ENCODE data around the gene TTN.
"Not testable (repeated sequence)": the region's sequence is repeated elsewhere in the genome, so short reads cannot be mapped to it uniquely, and the experiment has no call there.

TTN gene

DNA sequence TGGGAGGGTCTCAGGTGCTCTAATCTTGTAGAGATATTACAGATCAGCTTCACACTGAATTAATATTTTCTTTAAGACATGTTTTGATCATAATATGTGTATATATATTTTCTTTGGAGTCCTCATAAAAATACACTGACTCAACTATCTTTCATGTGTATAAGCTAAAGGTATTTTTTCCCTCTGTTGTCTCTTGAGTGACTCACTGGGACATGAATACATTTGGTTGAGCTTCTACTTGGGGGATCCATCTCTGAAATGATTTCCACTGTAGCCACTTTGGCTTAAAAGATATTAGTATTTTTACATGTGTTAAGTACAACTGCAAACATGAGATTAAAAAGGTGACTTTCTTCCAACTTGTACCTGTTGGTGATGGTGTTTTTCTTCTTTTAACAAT is 140.8 kb downstream of the TTN start:
- no peak for DNase-seq (ENCODE audit: low read depth in 1 of 2, low spot score in 1 of 2)

DNA sequence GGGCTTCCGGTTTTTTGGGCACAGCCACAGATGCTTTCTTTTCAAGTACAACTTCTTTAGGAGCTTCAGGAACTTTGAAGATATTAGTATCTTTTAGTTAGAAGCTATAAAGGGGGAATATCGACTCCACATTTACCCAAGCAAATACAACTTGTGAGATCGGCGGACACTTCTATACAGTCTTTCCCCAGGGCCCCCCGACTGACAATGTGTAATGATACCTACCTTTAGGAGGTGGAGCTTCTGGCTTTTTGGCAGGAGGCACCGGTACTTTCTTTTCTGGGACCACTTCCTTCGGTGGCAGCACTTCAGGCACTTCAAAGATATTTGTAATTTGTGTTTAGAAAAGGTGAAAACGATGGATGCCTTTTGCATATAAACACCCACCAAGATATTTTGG is 148.7 kb downstream of the TTN start:
- not testable (repeated sequence) for DNase-seq (ENCODE audit: low read depth in 1 of 2, low spot score in 1 of 2)

DNA sequence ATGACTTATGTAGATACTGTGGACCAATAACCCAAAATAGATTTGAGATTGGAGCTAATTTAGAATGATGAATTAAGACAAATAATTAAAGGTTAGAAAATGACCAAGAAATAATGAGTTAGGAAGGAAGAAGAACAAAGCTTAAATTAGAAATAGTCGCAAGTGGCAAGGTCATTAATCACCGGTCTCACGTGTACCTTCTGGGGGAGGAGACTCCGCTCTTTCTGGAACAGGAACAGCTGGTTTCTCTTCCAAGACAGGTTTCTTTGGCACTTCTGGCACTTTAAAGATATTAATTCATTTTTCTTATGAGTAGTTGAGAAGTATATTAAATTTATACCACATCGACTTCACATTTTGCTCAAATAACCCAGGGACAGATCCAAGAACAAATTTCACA is 156.7 kb downstream of the TTN start:
- DNase-seq (ENCODE audit: low read depth in 1 of 2, low spot score in 1 of 2): no peak

DNA sequence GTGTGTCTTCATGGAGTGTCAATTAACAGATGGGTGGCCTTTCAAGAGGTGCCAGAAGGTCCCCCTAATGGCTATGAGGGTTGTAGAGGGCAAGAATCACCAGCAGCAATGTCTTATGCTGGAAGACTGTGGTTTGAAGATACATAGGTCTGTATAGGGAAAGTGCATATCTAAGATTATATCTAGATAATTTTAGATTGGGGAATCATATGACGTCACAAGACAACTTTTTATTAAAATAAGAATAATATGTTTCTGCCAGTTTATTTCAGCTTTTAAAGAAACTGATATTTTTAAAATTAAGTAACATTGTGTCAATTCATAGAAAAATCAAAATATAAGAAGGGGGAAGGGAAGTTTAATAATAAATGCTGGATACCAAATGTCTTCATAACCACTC is 162.3 kb downstream of the TTN start:
- DNase-seq (ENCODE audit: low read depth in 1 of 2, low spot score in 1 of 2): no peak

DNA sequence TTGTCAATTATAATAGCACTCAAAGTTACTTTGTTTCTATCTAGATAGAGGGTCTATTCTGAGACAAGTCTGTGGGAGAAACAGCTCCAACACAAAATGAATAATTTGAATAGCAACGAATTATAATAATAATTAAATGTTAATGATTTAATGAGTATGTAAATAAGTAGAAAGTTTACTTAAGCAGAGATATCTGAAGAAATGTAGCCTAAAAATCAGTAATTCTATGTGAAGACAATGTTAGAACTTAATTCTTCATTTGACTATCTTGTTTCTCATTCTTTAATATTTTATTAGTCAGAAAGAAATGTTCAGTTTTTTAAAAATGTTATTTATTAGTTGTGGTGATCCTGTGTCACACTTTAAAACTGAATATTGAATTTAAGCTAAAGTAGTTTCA is 165.7 kb downstream of the TTN start:
- no peak for DNase-seq (ENCODE audit: low read depth in 1 of 2, low spot score in 1 of 2)

DNA sequence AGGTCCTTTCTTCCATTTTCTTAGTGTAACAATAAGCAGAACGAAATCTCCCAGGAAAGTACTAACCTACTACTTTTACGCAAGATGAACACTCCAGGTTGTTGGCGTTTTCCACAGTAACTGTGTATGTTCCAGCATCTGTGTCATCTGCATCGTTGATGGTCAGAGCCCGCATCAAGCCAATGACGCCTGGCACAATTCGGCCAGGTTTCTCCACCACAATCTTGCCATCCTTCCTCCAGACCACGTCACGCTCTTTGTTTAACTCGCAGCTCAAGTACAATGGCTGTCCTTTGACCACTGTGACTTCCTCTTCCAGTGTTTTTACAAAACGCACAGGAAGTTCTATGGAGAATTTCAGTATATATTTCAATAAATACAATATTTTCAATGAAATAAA is 171.3 kb downstream of the TTN start:
- no peak for DNase-seq (ENCODE audit: low read depth in 1 of 2, low spot score in 1 of 2)

DNA sequence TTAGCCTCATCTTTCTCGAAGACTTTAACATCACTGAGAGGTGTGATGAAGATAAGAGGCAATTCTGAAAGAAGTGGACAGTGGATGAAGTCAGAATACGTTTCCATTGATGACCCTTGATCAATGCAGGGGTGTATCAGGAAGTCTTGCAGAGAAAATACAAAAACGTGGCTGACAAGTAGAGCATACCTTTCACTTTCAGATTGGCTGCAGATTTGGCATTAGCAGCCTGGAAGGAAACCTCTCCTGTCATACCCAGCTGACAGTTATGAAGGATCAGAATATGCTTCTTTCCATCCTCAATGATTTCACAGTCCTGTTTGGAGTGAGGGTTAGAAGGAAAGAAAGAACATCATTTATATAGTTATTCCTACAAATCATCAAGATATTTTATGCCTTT is 174.5 kb downstream of the TTN start:
- DNase-seq (ENCODE audit: low read depth in 1 of 2, low spot score in 1 of 2): no peak

DNA sequence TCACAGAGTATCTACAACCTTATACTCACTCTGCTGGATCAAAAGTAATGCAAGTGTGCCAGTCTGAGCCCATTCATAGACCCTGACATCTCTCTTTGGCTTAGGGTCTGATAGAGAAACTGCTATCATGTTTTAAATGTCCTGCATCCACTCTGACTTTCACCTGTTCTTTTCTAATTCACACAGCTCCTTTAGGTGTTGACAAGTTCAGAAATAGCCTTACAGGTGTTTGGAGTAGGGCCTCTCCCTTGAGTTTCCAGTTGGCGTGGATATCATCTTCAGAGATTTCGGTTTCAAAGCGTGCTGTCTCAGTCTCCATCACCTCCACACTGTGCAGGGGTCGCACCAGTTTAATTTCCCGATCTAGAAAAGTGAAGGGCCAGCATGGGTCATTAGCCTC is 176.6 kb downstream of the TTN start:
- no peak for DNase-seq (ENCODE audit: low read depth in 1 of 2, low spot score in 1 of 2)

DNA sequence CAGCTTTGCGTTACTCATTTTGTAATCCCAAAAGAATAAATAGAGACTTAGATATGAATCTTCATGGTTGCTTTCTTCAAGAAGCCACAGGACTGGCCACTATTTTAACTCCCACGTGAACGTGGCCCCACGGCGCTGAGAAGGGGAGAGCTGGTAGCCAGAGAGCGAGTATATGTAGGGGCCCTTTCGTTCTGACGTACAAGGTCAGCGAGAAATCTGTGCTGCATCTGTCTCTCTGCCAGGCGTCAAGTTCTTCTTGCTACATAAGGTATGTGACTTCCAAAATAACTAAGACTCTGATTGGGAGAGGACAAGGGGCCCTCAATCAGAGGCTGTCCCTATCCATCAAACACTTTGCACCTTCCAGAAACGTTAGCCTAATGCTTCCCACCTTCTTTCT is 177.8 kb downstream of the TTN start:
- no peak for DNase-seq (ENCODE audit: low read depth in 1 of 2, low spot score in 1 of 2)

DNA sequence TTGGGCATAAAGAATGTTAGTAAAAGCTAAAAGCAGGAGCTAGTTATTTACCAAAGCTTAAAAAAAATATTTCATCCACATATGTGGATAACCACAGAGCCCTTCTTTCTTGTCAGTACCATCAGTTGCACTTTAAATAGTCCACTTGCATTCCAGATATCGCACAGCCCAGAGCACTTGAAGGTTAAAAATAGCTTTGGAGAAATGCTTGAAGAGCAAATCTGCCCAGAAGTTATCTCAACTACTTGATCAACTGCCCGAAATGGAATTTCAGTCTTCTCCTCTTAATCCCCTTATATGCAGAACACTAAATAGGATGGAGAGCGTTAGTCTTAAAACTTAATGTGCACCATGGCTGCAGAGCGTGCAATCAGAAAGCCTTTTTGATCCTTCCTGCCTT is 178.6 kb downstream of the TTN start:
- DNase-seq (ENCODE audit: low read depth in 1 of 2, low spot score in 1 of 2): no peak

DNA sequence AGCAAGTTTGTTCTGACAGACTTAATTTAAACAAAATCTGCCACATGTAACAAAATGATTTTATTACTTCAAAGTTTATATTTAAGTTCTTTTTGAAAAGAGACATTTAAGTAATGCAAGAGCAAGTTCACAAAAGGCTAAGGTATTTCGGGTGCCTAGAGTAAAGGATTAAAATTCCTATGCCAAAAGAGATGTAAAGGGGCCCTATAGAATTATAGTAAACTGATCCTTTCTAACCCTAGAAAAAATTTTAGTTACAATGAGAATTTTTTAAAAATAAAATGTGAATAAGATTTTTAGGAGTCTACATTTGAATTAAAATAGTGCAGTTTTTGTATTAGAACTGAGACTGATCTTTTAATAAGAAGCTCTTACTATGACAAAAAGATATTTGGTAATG is 179.8 kb downstream of the TTN start:
- DNase-seq (ENCODE audit: low read depth in 1 of 2, low spot score in 1 of 2): no peak

DNA sequence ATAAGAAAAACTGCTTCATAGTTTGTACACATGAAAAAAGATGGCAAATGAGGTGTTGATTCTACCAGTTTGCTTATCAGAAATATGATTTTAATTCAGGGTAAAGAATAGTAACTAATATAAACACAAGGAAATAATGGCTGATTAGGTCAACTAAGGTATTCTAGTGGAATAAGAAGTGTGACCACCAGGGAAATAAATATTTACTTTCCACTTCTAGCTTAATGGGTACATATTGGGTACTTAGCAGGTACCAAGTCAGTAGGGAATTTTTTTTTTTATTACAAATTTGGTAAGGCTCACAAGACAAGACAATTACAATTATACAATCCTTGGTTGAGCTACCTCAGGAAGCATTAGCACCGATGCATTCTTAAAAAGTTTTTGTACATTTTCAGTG is 191.3 kb downstream of the TTN start:
- no peak for DNase-seq (ENCODE audit: low read depth in 1 of 2, low spot score in 1 of 2)

DNA sequence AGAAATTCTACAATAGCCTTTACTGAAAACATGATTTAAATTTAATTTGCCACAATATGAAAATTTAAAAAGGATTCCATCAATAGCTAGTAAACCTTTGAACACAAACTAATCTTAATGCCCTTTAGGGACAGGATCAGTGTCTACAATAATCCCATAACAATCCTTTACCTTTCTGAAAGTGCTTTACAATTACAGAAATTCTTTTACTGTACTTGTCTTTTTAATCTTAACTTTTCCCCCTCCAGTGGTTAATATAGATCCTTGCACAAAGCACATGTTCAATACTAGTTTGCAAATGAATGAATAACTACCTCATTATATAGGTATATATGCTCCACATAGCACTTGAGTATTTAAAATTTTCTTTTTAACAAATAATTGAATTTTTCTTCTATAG is 204.3 kb downstream of the TTN start:
- no peak for DNase-seq (ENCODE audit: low read depth in 1 of 2, low spot score in 1 of 2)

DNA sequence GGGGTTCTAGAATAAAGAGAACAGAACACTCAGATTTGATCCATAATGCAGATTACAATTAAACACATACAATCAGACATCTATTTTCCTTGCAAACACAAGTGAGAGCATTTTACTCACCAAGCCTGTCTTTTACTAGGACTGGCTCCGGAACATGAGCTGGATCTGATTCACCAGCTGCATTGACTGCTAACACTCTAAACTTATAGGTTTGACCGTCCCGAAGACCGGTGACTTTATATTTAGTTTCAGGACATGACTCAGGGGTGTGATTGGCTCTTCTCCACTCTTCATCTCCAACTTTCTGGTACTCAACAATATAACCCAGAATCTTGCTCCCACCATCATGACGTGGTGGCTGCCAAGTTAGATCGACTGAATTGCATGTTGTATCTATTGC is 214.6 kb downstream of the TTN start:
- no peak for DNase-seq (ENCODE audit: low read depth in 1 of 2, low spot score in 1 of 2)

DNA sequence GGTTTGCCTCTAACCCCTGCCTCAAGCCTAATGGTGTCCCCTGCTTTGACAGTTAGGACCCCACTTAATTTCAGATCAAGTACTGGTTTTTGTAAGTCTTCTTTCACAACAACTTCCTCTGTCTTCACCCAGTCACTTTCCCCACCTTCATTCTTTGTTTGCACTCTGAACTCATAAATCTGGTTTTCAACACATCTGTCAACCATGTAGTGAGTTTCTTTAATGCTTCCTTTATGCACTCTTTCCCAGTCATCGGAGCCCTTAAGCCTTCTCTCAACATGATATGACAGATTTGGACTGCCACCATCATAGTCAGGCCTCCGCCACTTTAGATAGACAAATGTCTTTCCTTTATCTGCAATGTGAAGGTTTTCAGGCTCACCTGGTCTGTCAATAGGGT is 217.9 kb downstream of the TTN start:
- no peak for DNase-seq (ENCODE audit: low read depth in 1 of 2, low spot score in 1 of 2)

DNA sequence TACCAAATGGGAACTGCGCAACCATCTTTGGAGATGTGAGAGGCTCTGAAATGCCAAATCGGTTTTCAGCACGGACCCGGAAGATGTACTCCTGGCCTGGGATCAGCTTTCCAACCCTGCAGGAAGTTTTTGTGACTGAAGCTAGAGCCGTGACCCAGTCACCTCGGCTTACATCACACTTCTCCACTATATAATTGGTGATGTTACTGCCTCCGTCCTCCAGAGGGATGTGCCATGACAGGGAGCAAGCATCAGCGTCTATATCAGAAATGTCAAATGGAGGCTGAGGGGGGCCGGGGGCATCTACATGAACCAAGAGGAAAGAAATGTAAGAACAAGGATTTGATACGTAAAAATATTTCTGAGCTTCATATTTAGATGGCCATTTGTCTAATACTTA is 222.6 kb downstream of the TTN start:
- DNase-seq (ENCODE audit: low read depth in 1 of 2, low spot score in 1 of 2): no peak

DNA sequence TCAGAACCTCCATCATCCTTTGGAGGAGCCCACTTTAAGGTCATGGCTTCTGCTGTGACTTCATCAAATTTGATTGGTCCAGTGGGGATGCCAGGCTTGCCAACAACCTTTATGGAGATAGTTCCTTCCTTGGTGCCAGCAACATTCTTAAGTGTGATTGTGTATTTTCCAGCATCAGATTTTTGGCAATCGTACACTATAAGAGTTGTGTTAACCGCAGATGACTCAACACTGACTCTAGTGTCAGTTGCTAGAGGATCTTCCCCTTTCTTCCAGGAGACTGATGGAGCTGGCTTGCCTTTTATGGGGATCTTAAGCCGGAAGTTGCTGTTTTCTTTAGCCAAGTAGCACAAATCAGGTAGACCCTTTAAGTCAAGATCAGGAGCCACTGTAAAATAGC is 228.2 kb downstream of the TTN start:
- DNase-seq (ENCODE audit: low read depth in 1 of 2, low spot score in 1 of 2): no peak

DNA sequence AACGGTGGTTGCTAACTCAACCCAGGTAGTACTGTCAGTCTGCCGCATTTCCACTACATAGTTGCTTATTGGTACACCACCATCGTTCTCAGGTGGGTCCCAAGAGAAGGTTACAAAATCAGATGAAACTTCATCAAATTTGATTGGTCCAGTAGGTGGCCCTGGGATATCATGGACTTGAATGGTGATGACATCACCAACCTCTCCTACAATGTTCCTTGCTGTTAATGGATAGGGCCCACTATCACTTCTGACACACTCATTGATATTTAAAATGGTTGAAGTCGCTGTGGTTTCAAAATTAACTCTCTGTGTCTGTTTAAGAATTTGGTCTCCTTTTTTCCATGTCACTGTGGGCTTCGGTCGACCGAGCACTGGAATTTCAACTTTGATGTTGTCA is 232.4 kb downstream of the TTN start:
- no peak for DNase-seq (ENCODE audit: low read depth in 1 of 2, low spot score in 1 of 2)

DNA sequence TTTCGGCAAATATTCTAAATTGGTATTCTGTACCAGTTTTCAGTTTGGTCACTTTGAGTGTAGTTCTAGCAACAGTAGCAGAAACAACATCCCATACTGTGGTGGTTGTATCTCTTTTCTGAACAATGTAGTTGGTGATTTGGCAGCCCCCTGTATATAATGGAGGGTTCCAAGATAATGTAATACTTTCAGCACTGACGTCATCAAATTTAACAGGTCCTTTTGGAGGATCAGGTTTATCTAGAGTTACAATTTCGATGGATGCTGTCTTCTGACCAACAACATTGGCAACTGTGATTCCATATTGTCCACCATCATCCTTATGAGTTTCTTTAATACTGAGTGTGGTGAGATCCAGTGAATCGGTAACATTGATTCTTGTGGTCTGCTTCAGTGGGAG is 239.0 kb downstream of the TTN start:
- no peak for DNase-seq (ENCODE audit: low read depth in 1 of 2, low spot score in 1 of 2)

DNA sequence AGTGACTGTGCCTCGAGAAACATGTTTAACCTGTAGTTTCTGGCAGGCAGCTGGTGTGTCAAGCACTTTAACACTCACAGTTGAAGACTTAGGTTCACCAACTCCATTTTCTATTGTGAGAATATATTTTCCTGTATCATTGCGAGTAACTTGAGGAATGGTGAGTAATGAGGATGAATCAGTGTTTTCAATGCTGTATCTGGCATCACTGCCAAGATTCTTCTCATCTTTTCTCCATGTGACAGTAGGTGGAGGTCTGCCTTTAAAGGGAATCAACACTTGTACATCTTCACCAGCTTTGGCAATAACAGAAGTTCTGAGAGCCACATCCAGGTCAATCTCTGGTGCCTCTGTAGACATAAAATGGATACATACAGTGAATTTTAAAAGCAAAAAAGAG is 254.2 kb downstream of the TTN start:
- no peak for DNase-seq (ENCODE audit: low read depth in 1 of 2, low spot score in 1 of 2)

DNA sequence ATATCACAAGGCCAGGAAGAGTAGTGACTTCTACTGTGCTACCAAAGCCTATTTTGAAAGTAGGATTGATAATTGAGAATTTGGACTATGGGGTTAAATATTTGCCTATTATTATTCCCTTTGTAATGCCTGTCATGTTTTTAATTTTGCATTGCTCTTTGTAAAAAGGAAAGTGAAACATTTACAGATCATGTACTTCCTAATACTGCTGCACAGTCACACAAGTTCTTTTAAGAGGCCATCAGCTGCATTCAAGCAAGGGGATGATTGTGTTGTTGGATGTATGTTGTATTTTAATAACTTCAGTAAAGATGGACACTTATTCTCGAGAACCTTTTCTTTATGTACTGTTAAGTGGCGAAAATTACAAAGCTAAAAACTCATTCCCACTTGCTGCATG is 256.9 kb downstream of the TTN start:
- no peak for DNase-seq (ENCODE audit: low read depth in 1 of 2, low spot score in 1 of 2)

DNA sequence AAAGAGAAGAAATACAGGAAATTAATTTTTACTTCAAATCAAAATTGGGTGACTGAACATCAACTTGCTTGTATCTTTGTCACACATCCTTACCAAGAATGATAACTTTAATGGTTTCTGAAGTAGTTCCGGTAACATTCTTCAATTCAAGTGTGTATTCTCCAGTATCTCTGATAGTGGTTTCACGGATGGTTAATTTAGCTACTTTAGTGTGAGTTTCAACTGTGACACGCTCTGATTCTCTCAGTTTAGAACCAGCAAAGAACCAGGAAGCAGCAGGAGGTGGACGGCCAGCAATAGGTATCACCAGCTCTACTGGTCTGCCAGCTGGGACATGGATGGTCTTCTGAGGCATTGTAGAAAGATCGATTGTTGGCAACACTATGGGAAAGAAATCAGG is 264.7 kb downstream of the TTN start:
- no peak for DNase-seq (ENCODE audit: low read depth in 1 of 2, low spot score in 1 of 2)

DNA sequence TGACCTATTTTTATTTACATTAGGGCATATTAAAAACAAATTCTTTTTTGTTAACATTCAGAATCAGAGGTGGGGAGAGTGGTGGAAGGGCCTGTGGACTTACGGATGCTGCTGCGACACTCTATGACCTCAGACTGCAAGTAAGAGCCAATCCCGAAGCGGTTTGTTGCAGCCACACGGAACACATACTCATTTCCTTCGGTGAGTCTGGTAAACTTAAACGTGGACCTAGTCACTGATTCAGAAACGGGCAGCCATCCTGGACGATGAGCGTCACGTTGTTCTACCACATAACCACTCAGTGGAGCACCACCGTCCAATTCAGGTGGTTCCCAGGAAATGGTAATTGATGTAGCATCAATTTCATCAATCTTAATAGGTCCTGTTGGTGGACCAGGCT is 265.1 kb downstream of the TTN start:
- no peak for DNase-seq (ENCODE audit: low read depth in 1 of 2, low spot score in 1 of 2)

DNA sequence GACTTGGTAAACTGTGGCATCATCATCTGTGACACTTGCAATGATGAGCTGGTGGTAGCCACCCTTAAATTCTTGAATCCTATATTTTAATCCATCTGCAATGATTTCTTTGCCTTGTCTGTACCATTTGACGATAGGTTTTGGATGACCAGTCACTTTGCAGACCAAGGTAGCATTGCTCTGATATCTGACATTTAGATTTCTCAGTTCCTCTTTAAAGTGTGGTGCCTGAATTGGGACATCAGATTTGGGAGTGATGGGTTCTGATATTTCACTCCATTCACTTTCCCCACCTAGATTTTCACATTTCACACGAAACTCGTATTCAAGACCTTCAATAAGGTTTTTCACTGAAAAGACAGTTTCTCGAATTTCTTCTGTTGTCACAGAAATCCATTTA is 271.2 kb downstream of the TTN start:
- no peak for DNase-seq (ENCODE audit: low read depth in 1 of 2, low spot score in 1 of 2)

DNA sequence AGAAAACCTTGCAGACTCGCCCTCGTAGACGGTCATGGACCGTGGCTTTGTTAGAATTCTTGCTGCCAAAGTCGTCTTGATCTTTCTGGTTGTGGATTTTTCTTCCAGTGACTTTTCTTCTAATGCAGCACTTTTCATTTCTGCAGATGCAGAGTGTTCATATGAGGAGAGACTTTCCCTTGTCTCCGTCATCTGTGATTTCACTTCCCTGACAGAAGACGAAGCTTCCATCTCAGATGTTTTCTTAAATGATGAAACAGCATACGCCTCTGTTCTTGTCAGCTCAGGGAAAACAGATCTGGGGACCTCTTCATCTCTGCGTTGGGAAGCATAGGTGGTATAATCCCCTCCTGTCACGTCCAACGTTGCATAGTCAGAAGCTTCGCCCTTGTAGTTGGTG is 276.1 kb downstream of the TTN start:
- no peak for DNase-seq (ENCODE audit: low read depth in 1 of 2, low spot score in 1 of 2)

All from activated T-helper 1 cell treated with anti-CD3 and anti-CD28 coated beads, Interleukin-2, amount 50 U/mL, for 16 hours (primary cell).